ENCODE measurements around the gene SERF2. TPM values are rescaled to one million over a fixed set of nuclear protein-coding genes. Genes with fewer than 3 reads are reported as not detected.
A peak's percentile ranks its signal among the peaks of the same experiment; 100 is the strongest.

Gene SERF2
- total RNA-seq, 1 experiment from 2014 or later = 1,303 TPM

DNA sequence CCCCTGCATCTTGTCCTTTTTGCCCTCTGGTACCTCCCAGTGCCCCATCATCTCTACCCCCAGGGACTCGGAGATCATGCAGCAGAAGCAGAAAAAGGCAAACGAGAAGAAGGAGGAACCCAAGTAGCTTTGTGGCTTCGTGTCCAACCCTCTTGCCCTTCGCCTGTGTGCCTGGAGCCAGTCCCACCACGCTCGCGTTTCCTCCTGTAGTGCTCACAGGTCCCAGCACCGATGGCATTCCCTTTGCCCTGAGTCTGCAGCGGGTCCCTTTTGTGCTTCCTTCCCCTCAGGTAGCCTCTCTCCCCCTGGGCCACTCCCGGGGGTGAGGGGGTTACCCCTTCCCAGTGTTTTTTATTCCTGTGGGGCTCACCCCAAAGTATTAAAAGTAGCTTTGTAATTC is 1.5 kb downstream of the SERF2 start:
- ChIA-PET CTCF (no interaction called here), POLR2A (interaction anchor here (0.6 kb wide), 1 partner anchor 25 kb away, joined by 3 read pairs; no protein-coding TSS in a partner anchor)
- Histone ChIP-seq H3K27ac (ENCODE audit: low read length) (peak overlapping the region; percentile 98), H3K4me3 (ENCODE audit: low read depth in 2 of 2, low read length in 2 of 2) (peak overlapping the region; percentile 97 to 98), H3K4me1 (ENCODE audit: control insufficient read depth, insufficient read depth, low read length) (peaks cover 36% of the 10 kb centered on the region), H3K27me3 (ENCODE audit: control insufficient read depth, insufficient read depth, low read length) (no peaks in the 10 kb centered on the region), H3K36me3 (ENCODE audit: control insufficient read depth, insufficient read depth, low read length) (peaks cover 9% of the 10 kb centered on the region), H3K9me3 (ENCODE audit: control insufficient read depth, insufficient read depth, low read depth, low read length) (no peaks in the 10 kb centered on the region)
- TSS peak; percentile 75 for BruUV-seq (replicated peaks)
- ATAC-seq (no peak), DNase-seq (ENCODE audit: low read depth, low spot score) (no peak)
- TF ChIP-seq POLR2AphosphoS5 (IDR thresholded peaks at IDR 0.05; ENCODE audit: low read depth, low read length) = no peak
- no peak for TF ChIP-seq CTCF (IDR thresholded peaks at IDR 0.05)
- no peak for TF ChIP-seq TCF7L2 (IDR thresholded peaks at IDR 0.05; ENCODE audit: low read depth, low read length)
- TF ChIP-seq, protein P1, sequence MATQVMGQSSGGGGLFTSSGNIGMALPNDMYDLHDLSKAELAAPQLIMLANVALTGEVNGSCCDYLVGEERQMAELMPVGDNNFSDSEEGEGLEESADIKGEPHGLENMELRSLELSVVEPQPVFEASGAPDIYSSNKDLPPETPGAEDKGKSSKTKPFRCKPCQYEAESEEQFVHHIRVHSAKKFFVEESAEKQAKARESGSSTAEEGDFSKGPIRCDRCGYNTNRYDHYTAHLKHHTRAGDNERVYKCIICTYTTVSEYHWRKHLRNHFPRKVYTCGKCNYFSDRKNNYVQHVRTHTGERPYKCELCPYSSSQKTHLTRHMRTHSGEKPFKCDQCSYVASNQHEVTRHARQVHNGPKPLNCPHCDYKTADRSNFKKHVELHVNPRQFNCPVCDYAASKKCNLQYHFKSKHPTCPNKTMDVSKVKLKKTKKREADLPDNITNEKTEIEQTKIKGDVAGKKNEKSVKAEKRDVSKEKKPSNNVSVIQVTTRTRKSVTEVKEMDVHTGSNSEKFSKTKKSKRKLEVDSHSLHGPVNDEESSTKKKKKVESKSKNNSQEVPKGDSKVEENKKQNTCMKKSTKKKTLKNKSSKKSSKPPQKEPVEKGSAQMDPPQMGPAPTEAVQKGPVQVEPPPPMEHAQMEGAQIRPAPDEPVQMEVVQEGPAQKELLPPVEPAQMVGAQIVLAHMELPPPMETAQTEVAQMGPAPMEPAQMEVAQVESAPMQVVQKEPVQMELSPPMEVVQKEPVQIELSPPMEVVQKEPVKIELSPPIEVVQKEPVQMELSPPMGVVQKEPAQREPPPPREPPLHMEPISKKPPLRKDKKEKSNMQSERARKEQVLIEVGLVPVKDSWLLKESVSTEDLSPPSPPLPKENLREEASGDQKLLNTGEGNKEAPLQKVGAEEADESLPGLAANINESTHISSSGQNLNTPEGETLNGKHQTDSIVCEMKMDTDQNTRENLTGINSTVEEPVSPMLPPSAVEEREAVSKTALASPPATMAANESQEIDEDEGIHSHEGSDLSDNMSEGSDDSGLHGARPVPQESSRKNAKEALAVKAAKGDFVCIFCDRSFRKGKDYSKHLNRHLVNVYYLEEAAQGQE (IDR thresholded peaks at IDR 0.05; ENCODE audit: insufficient read depth in 1 of 2, low read depth in 2 of 2, low read length in 1 of 2) = no peak
- no peak for TF ChIP-seq SIN3A (IDR thresholded peaks at IDR 0.05; ENCODE audit: borderline replicate concordance, insufficient read depth, low read depth, low read length)
- intact Hi-C loops (cut with micrococcal nuclease; ENCODE audit: unreplicated experiment) (no loop called here), in situ Hi-C loops (cut with HindIII; ENCODE audit: low pct_unique_long_range_greater_than_20kb, low sequenced_read_pairs) (no loop called here)

DNA sequence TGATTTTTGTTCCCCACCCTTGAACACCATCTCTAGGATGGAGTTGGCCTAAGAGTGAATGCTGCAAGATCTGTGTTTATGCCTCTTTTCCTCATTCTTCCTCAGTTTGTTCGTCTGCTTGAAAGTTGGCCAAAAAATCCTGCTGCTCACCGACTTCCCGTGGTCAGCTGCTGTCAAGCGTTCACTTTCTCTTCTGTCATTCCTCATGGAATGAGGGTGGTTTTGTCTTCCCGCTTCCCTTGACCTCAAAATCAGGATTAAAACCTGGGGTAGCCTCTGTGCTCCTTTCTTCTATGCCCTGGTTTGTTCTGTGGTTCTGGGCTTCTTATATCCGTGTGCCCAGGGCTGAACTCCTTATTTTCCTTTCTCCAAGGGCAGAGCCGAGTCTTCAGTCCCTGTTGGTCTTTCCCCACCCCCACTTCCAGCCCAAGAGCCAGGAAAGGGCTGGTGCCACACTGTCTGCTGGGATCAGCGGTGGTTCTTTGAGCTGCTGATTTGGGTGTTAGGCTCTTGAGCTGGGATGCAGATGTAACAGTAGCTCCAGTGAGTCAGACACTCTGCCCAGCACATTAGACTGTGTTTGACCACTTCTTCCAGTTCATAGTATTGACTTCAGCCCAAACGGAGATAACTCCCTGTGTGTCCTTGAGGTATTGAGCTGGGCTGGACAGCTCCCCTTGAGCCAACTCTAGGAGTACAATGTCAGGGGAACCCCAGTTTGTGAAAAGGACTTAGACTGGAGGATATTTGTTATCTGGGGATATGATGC is 2.3 kb downstream of the SERF2 start:
- in situ Hi-C loops (cut with HindIII; ENCODE audit: low pct_unique_long_range_greater_than_20kb, low sequenced_read_pairs) (no loop called here), intact Hi-C loops (cut with micrococcal nuclease; ENCODE audit: unreplicated experiment) (no loop called here)
- Histone ChIP-seq H3K9me3 (ENCODE audit: control insufficient read depth, insufficient read depth, low read depth, low read length) (no peaks in the 10 kb centered on the region), H3K27ac (ENCODE audit: low read length) (peak overlapping the region; percentile 98), H3K4me1 (ENCODE audit: control insufficient read depth, insufficient read depth, low read length) (peaks cover 44% of the 10 kb centered on the region), H3K36me3 (ENCODE audit: control insufficient read depth, insufficient read depth, low read length) (peaks cover 9% of the 10 kb centered on the region), H3K27me3 (ENCODE audit: control insufficient read depth, insufficient read depth, low read length) (no peaks in the 10 kb centered on the region), H3K4me3 (ENCODE audit: low read depth in 2 of 2, low read length in 2 of 2) (0 out of 4 replicates have a peak overlapping the region, but pooled peaks of 1 of the 2 experiments have one; percentile 0)
- BruUV-seq (replicated peaks) = no TSS peak
- no peak for TF ChIP-seq TCF7L2 (IDR thresholded peaks at IDR 0.05; ENCODE audit: low read depth, low read length)
- TF ChIP-seq, protein P1 (IDR thresholded peaks at IDR 0.05; ENCODE audit: insufficient read depth in 1 of 2, low read depth in 2 of 2, low read length in 1 of 2) = peak; percentile 53 to 55; a peak in 3 of 4 replicates
- POLR2A ChIA-PET = interaction anchor here (0.5 to 1.3 kb wide), 3 partner anchors 17 to 345 kb away, joined by 4 to 17 read pairs (median 4); partner anchors contain the start of gene ELL3
- CTCF ChIA-PET = no interaction called here
- ATAC-seq (no peak), DNase-seq (ENCODE audit: low read depth, low spot score) (no peak)
